Measurements from ENCODE around the gene CTTNBP2.

CTTNBP2 gene

DNA sequence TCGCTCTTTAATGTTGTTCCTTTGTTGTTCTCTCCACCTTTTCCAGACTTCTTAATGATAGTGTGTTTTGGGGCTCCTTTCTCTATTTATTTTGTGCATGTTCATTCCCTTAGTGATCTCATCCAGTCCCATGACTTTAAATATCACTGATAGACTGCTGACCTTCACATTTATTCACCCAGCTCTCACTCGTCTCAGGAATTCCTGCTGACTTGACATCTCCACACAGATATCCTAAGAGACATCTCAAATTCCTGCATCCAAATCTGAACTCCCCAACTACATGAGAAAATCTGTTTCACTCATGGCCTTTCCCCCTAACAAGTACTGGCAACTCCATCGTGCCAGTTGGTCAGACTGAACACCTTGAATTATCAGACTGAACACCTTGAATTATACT lies 111.2 kb downstream of the CTTNBP2 start:
- TF ChIP-seq, protein P1, sequence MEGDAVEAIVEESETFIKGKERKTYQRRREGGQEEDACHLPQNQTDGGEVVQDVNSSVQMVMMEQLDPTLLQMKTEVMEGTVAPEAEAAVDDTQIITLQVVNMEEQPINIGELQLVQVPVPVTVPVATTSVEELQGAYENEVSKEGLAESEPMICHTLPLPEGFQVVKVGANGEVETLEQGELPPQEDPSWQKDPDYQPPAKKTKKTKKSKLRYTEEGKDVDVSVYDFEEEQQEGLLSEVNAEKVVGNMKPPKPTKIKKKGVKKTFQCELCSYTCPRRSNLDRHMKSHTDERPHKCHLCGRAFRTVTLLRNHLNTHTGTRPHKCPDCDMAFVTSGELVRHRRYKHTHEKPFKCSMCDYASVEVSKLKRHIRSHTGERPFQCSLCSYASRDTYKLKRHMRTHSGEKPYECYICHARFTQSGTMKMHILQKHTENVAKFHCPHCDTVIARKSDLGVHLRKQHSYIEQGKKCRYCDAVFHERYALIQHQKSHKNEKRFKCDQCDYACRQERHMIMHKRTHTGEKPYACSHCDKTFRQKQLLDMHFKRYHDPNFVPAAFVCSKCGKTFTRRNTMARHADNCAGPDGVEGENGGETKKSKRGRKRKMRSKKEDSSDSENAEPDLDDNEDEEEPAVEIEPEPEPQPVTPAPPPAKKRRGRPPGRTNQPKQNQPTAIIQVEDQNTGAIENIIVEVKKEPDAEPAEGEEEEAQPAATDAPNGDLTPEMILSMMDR (IDR thresholded peaks at IDR 0.05; ENCODE audit: control insufficient read depth, extremely low read depth, insufficient read depth), result no peak
- no peak overlapping the region for H3K4me3 ChIP-seq (ENCODE audit: low read depth, low read length)
- no peak for DNase-seq (ENCODE audit: low read depth)

- no peak for DNase-seq (ENCODE audit: low read depth)
- H3K4me3 ChIP-seq (ENCODE audit: low read depth, low read length), result no peak overlapping the region
- TF ChIP-seq, protein P1 (IDR thresholded peaks at IDR 0.05; ENCODE audit: control insufficient read depth, extremely low read depth, insufficient read depth), result no peak
Observed at GRCh38 chr7:117759950-117760640, 113.1 kb downstream of the CTTNBP2 start.

GRCh38 chr7:117757440-117757839 lies 115.8 kb downstream of the CTTNBP2 start:
- TF ChIP-seq, protein P1 (IDR thresholded peaks at IDR 0.05; ENCODE audit: control insufficient read depth, extremely low read depth, insufficient read depth), result no peak
- H3K4me3 ChIP-seq (ENCODE audit: low read depth, low read length), result no peak overlapping the region
- no peak for DNase-seq (ENCODE audit: low read depth)

DNA sequence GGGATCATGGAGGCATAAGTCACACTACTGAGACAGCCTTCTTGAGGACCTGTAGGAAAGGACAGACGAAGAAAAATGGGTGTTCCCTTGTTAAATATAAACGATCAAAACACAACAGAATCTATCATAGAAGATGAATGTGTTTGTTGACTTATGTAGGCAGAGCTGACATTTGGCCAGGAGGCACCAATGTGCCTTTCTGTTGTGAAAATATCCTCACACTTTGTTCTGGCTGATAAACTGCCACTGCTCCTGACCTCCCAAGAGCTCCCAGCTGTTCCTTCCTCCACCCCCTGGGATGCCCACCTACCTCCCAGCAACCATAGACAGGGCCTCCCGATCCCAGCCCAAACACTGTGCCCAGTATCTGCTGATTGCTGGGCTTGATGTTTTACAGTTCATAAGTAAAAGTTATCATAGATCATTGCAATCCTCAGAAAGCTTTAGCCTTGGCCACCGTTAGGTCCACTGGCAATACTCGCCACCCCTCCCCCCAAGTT lies 116.6 kb downstream of the CTTNBP2 start:
- no peak for DNase-seq (ENCODE audit: low read depth)
- TF ChIP-seq, protein P1 (IDR thresholded peaks at IDR 0.05; ENCODE audit: control insufficient read depth, extremely low read depth, insufficient read depth), result no peak
- H3K4me3 ChIP-seq (ENCODE audit: low read depth, low read length), result no peak overlapping the region

GRCh38 chr7:117755136-117755535 lies 118.1 kb downstream of the CTTNBP2 start:
- H3K4me3 ChIP-seq (ENCODE audit: low read depth, low read length), result no peak overlapping the region
- DNase-seq (ENCODE audit: low read depth), result no peak
- TF ChIP-seq, protein P1 (IDR thresholded peaks at IDR 0.05; ENCODE audit: control insufficient read depth, extremely low read depth, insufficient read depth), result no peak

- no peak overlapping the region for H3K4me3 ChIP-seq (ENCODE audit: low read depth, low read length)
- TF ChIP-seq, protein P1 (IDR thresholded peaks at IDR 0.05; ENCODE audit: control insufficient read depth, extremely low read depth, insufficient read depth), result no peak
- no peak for DNase-seq (ENCODE audit: low read depth)
Observed at GRCh38 chr7:117751775-117752174, 121.5 kb downstream of the CTTNBP2 start.

Data from LNCaP clone FGC (cell line).